Head of caudate nucleus (tissue), 42 donors: ENCODE measurements around the gene ANAPC5.
"Not testable (repeated sequence)": the region's sequence is repeated elsewhere in the genome, so short reads cannot be mapped to it uniquely, and the experiment has no call there.

Experiments used
- DNase-seq, 42 donors: peaks; one replicate each; pipeline versions ENCODE4 v3.0.0 to v3.0.0-alpha.2; 2020 to 2021; ENCODE audit warnings: mixed read lengths in 7 of 42
- intact Hi-C: fragments of 100-400 bp; cut with DNase I; formaldehyde crosslinking; loops from one replicate; pipeline ENCODE4 v1.15.0; 2022

The ANAPC5 gene

GRCh38 chr12:121295116-121295745 is 57.0 kb downstream of the ANAPC5 start:
- peak in 15 of 42 donors; percentile 9 to 60 (median 34) for DNase-seq
- intact Hi-C loops = no loop called here

- intact Hi-C loops = no loop called here
- DNase-seq = peak in 32 of 42 donors; percentile 12 to 82 (median 43)
Measured at GRCh38 chr12:121294151-121294889, 57.9 kb downstream of the ANAPC5 start.

GRCh38 chr12:121293603-121294002 is 58.6 kb downstream of the ANAPC5 start:
- intact Hi-C loops = no loop called here

GRCh38 chr12:121290410-121290809 is 61.8 kb downstream of the ANAPC5 start:
- DNase-seq = no peak
- intact Hi-C loops = no loop called here

More at GRCh38 chr12:121293603-121294002, 58.6 kb downstream of the ANAPC5 start:
- peak in 1 of 42 donors; percentile 6 for DNase-seq

DNA sequence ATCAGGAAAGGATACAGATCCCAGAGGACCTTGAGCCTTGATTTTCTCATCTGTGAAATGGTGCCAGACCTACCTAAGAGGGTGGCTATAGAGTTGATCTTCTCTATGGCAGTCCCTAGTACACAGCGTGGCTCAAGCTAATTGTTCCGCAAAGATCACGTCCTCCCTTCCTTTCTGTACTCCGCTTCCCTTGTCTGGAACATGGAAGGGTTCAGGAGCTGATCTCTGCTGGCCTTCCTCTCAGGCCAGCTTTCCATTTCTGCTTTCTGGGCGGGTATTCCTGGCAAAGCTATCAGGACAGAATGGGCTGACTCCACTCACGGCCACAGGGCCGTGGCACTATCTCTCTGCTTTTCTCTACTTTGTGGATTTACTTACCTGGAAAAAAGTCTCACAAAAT is 62.2 kb downstream of the ANAPC5 start:
- DNase-seq = no peak
- intact Hi-C loops = no loop called here

DNA sequence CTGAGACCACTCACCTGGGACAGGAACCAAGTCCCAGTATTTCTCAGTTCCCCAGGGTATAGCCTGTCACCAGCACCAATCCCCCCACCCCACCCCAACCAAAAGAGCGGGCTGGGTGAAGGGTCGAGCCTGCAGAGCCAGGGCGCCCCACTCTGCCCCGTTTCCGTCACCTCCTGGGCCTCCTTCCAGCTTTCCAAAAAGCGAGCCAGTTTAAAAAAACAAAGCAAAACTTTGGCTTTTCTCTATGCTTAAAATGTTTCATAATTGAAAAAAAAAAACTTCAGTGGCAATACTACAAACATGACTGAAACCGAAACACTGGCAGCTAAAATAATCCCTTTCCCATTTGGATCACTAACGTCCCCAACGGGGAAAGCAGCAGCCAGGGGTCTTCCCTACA is 63.2 kb downstream of the ANAPC5 start:
- intact Hi-C loops = no loop called here
- no peak for DNase-seq

DNA sequence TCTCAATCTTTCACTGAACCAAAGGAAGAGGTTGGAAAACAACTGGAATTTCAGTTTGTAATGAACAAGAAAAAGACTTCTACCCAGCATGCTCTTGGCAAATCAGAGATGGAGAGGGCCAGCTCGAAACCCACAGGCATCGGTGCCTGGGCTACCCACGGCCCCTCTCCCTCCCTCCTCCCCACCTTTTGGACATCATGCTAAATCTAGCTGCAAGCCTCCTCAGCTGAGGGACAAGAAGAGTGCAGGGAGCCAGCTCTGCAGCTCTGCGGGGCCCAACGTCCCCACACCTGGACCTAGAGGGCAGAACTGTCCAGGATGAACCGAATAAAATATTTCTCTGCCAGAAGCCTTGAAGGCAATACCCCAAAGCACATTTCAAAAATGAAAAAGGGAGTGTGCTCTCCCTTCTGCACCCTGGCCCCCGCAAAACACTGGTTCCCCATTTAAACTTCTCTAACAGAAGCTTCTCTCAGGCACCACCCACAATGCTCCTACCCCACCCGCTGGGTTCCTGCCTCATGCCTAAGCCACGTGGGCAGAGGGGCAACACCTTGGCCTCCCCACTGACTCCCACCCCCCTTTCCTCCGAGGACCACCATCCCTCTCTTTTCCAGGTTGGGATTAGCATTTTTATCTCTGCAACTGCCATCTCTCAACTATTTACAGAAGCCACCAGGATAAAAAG is 63.9 kb downstream of the ANAPC5 start:
- intact Hi-C loops = no loop called here
- DNase-seq = peak in 41 of 42 donors; percentile 30 to 91 (median 65)

DNA sequence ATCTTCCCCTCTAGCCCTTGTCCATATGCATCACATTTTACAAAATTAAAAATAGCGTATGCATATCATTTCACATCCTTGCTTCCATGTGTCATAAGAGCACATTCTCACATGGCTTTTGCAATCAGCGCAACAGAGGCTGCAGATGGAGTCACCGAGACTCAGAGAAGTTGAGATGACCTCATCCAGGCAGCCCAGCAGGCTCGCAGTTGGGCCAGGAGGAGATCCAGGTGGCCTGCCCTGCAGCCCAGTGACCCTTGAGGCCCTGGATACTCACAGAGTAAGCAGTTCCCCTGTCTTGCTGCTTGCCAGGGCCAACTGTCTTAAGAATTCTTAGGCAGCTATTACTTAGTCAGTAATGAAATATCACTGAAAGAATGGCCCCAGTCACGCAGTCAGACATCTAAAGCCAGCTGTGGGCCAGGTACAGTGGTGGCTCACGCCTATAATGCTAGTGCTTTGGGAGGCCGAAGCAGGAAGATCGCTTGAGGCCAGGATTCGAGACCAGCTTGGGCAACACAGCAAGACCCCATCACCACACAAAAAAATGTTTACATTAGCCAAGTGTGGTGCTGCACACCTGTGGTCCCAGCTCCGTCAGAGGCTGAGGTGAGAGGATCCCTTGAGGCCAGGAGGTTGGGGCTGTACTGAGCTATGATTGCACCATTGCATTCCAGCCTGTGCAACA is 64.8 kb downstream of the ANAPC5 start:
- intact Hi-C loops = no loop called here
- peak in 8 of 42 donors; percentile 5 to 56 (median 26) for DNase-seq

- DNase-seq = no peak
- intact Hi-C loops = no loop called here
Measured at GRCh38 chr12:121285856-121286255, 66.4 kb downstream of the ANAPC5 start.

- intact Hi-C loops = no loop called here
- DNase-seq = no peak
Measured at GRCh38 chr12:121284551-121285390, 67.4 kb downstream of the ANAPC5 start.

DNA sequence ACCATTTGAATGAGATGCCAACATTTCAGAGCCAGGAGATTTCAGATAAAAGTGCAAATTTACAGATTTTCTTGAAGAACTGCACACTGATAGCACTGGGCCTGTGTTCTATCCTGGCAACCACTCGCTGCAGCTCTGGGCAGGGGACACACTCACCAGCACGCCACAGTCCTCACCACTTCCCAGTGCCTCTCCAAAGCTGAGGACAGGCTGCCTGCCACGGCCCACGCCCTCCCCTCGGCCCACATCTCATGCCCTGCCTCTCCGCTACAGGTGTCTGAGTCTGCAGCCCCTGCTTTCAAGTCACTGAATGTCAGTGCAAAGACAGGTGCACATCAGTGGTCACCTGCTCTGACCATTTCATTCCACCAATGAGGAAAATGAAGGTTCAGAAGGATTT is 68.4 kb downstream of the ANAPC5 start:
- DNase-seq = no peak

DNA sequence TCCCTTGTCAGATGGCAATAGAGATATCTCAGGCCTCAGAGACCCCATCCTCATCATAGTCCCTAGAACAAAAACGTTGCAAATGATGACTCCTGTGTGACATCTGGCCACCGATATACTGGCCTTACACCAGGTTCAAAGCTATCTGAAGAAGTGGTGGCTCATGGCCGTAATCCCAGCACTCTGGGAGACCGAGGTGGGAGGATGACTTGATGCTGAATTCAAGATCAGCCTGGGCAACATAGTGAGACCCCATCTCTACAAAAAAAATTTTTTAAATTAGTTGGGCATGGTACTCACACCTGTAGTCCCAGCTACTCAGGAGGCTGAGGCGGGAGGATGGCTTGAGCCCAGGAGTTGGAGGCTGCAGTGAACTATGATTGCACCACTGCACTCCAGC is 68.8 kb downstream of the ANAPC5 start:
- no peak for DNase-seq
- intact Hi-C loops = no loop called here

More for the DNA sequence above, 68.4 kb downstream of the ANAPC5 start:
- intact Hi-C loops = no loop called here

GRCh38 chr12:121282910-121283309 is 69.3 kb downstream of the ANAPC5 start:
- intact Hi-C loops, DNase-seq: not testable (repeated sequence)

DNA sequence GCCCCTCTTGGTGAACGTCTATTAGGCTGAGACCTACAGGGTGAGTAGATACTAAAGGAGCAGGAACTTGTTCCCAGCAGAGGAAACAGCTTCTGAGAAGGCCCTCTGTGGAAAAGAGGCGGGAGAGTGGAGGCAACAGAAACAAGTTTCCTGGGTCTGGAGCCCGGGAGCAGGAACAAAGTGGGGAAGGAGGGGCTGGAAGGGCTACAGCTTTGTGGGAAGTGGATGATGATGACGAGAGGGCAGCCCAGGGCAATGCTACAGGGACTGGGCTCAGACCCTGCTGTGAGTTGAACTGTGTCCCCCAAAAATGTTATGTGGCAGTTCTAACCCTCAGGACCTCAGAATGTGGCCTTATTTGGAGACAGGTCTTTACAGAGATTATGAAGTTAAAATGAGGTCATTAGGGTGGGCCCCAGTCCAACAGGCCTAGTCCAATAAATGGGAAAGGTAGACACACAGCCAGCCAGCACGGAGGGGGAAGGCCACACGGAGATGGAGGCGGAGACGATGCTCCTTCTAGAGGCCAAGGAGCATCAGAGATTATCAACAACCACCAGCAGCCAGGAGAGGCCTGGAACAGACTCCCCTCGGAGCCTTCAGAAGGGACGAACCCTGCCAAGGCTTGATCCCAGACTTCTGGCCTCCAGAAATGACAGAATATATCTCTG is 70.0 kb downstream of the ANAPC5 start:
- no peak for DNase-seq
- intact Hi-C loops = no loop called here

DNA sequence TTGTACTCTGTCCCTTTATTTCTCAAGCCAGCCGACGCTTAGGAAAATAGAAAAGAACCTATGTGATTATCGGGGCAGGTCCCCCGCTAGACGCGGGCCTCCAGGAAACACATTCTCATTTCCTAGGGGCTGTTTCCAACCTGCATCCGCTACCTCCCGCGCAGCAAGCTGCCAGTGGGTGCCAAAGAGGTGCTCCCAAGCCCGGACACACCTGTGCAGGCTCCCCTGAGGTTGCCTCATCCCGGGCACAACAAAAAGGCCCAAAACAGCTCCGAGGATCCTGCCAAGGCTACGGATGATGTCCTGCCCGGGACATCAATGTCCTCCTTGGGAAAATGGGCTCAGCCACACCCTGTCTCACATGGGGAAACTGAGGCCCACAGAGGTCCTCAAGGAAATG is 71.1 kb downstream of the ANAPC5 start:
- intact Hi-C loops, DNase-seq: not testable (repeated sequence)

- intact Hi-C loops, DNase-seq: not testable (repeated sequence)
Measured at GRCh38 chr12:121280531-121280930, 71.7 kb downstream of the ANAPC5 start.

GRCh38 chr12:121279507-121279915 is 72.7 kb downstream of the ANAPC5 start:
- peak in 30 of 42 donors; percentile 13 to 73 (median 46) for DNase-seq
- intact Hi-C loops = no loop called here

DNA sequence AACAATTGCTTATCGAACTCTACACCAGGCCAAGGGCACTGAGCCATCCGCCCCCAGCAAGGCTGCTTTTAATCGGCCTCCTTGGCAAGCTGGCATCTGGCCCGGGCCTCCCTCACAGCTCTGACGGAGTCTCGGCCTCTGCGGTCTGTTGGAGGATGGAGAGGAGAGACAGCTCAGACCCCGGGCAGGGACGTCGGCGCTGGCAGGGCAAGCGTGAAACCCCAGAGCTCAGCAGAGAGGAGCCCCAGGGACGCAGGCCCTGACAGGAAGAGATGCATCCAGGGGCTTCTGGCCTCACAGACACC is 73.2 kb downstream of the ANAPC5 start:
- intact Hi-C loops = no loop called here
- peak in 9 of 42 donors; percentile 6 to 68 (median 32) for DNase-seq
